ENCODE results near the gene TUB.

DNA sequence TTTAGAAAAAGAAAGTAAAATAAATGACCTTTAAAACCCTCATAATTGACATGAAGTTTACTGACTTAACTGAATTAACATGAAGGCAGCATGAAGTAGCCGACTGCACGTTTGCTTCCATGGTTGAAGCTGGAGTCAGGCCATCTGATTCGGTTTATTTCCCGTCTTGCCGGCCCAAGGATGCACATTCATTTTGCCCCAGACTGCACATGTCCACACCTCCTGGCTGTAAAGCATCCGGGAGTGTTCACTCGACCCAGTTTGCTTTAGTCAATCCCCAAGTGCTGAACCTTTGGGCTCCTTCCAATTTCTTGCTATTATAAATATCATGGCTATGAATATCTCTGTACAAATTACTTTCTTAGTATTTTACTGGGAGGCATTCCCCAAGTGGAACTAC lies 17.7 kb upstream of the TUB start:
- TF ChIP-seq CTCF (IDR thresholded peaks at IDR 0.05; ENCODE audit: control extremely low read depth in 1 of 3, insufficient read depth in 1 of 3, low read depth in 1 of 3, low read length in 3 of 3) (no peak), POLR2AphosphoS5 (IDR thresholded peaks at IDR 0.05; ENCODE audit: low read depth, low read length) (no peak), POLR2A (IDR thresholded peaks at IDR 0.05; ENCODE audit: control extremely low read depth in 1 of 2, low read depth in 2 of 2, low read length in 2 of 2) (no peak), TAF1 (IDR thresholded peaks at IDR 0.05; ENCODE audit: low read depth, low read length) (no peak), GABPA (IDR thresholded peaks at IDR 0.05; ENCODE audit: borderline replicate concordance, insufficient read depth, low read length) (no peak), ASH2L (IDR thresholded peaks at IDR 0.05; ENCODE audit: low read length) (no peak), RAD21 (IDR thresholded peaks at IDR 0.05 in 1 of 2, conservative IDR thresholded peaks at IDR 0.05 in 1 of 2; ENCODE audit: low read depth in 2 of 2, low read length in 2 of 2) (no peak), SIN3A (conservative IDR thresholded peaks at IDR 0.05 in 1 of 2, IDR thresholded peaks at IDR 0.05 in 1 of 2; ENCODE audit: low read depth in 1 of 2, low read length in 2 of 2) (no peak)
